HepG2 (cell line): ENCODE results near the gene SRCAP. TPM values are rescaled to one million over a fixed set of nuclear protein-coding genes. Genes with fewer than 3 reads are reported as not detected.

Source experiments
- EP300 ChIP-seq, 3 experiments: sonication (generic) in 1 of 3; formaldehyde crosslinking in 1 of 3; IDR thresholded peaks; 2 replicates each; pipeline versions ENCODE4 v1.5.1 to v1.6.1; 2011 to 2020; ENCODE audit warnings: low read depth in 2 of 3, low read length in 2 of 3, borderline replicate concordance in 1 of 3, improper control_type of control experiment in 1 of 3, mild to moderate bottlenecking in 1 of 3, missing genetic modification reagents in 1 of 3, moderate library complexity in 1 of 3
- ERF ChIP-seq: IDR thresholded peaks from 2 replicates; pipeline ENCODE4 v1.6.1; 2018; ENCODE audit warnings: missing biosample characterization, missing genetic modification reagents
- HMG20A ChIP-seq: IDR thresholded peaks from 2 replicates; pipeline ENCODE4 v1.6.1; 2016; ENCODE audit warnings: borderline replicate concordance
- POGZ ChIP-seq: sonication (generic); formaldehyde crosslinking; IDR thresholded peaks from 2 replicates; pipeline ENCODE4 v1.4.0; 2020; ENCODE audit warnings: mild to moderate bottlenecking, missing genetic modification reagents
- SIN3B ChIP-seq: fragments of 150-350 bp; IDR thresholded peaks from 2 replicates; pipeline ENCODE4 v1.6.1; 2014; ENCODE audit warnings: low read length
- SNAPC2 ChIP-seq: sonication (generic); formaldehyde crosslinking; IDR thresholded peaks from 2 replicates; pipeline ENCODE4 v1.8.1; 2022; ENCODE audit warnings: mild to moderate bottlenecking, missing genetic modification reagents
- ZBTB3 ChIP-seq: sonication (generic); formaldehyde crosslinking; IDR thresholded peaks from 2 replicates; pipeline ENCODE4 v1.4.0; 2020; ENCODE audit warnings: low read depth, mild to moderate bottlenecking, moderate library complexity, missing genetic modification reagents, borderline replicate concordance
- ZFP37 ChIP-seq: sonication (generic); formaldehyde crosslinking; IDR thresholded peaks from 2 replicates; pipeline ENCODE4 v1.4.0; 2020; ENCODE audit warnings: missing genetic modification reagents, borderline replicate concordance
- ZKSCAN1 ChIP-seq: fragments of 150-350 bp; IDR thresholded peaks from 2 replicates; pipeline ENCODE4 v1.6.1; 2014; ENCODE audit warnings: low read length
- ZNF224 ChIP-seq: sonication (generic); formaldehyde crosslinking; IDR thresholded peaks from 2 replicates; pipeline ENCODE4 v1.5.0; 2020; ENCODE audit warnings: mild to moderate bottlenecking, missing genetic modification reagents
- ZNF296 ChIP-seq: sonication (generic); formaldehyde crosslinking; conservative IDR thresholded peaks from 2 replicates; pipeline ENCODE4 v1.5.0; 2020; ENCODE audit warnings: mild to moderate bottlenecking, missing genetic modification reagents
- ZNF3 ChIP-seq: IDR thresholded peaks from 2 replicates; pipeline ENCODE4 v1.7.0; 2017; ENCODE audit warnings: inconsistent platforms
- ZNF44 ChIP-seq: sonication (generic); formaldehyde crosslinking; IDR thresholded peaks from 2 replicates; pipeline ENCODE4 v1.5.1; 2020; ENCODE audit warnings: mild to moderate bottlenecking, missing genetic modification reagents
- ZNF616 ChIP-seq: sonication (generic); formaldehyde crosslinking; IDR thresholded peaks from 2 replicates; pipeline ENCODE4 v1.5.0; 2020; ENCODE audit warnings: low read depth, mild to moderate bottlenecking, missing genetic modification reagents
- ZNF619 ChIP-seq: sonication (generic); formaldehyde crosslinking; IDR thresholded peaks from 2 replicates; pipeline ENCODE4 v1.4.0; 2020; ENCODE audit warnings: mild to moderate bottlenecking, missing genetic modification reagents
- polyA plus RNA-seq, 8 experiments: library from polyadenylated mRNA; depleted of rRNA in 3 of 8; stranded (reverse) in 7 of 8; unstranded in 1 of 8; fragments of >200 nt; fragmentation: Illumina TruSeq in 4 of 8; extraction: Trizol in 4 of 8; gene quantifications; 2 replicates each; pipeline versions ENCODE4 v1.2.1 to v1.2.3, GENCODE V29; 2011 to 2016; ENCODE audit warnings: low read depth in 4 of 8, missing spikeins in 1 of 8, mixed read lengths in 1 of 8; ENCODE audit not compliant: insufficient read depth in 1 of 8
- total RNA-seq, 5 experiments: library from RNA; depleted of rRNA; stranded (reverse); fragments of >200 nt; fragmentation: Illumina TruSeq; extraction: Trizol; gene quantifications; 2 replicates each; pipeline ENCODE4 v1.2.3, GENCODE V29; 2016; ENCODE audit warnings: low read depth in 1 of 5
- TF ChIP-seq, protein P1 (sequence below): sonication (generic); formaldehyde crosslinking; IDR thresholded peaks from 2 replicates; pipeline ENCODE4 v1.5.0; 2020; ENCODE audit warnings: missing genetic modification reagents
- TF ChIP-seq, protein P2 (sequence below): sonication (generic); formaldehyde crosslinking; IDR thresholded peaks from 2 replicates; pipeline ENCODE4 v1.8.0; 2022; ENCODE audit warnings: low read depth, missing genetic modification reagents
- TF ChIP-seq, protein P3 (sequence below), 2 experiments: sonication (generic) in 1 of 2; formaldehyde crosslinking in 1 of 2; IDR thresholded peaks; 2 replicates each; pipeline versions ENCODE4 v1.6.1 to v1.9.0; 2014 to 2022; ENCODE audit warnings: antibody characterized with exemption in 1 of 2, borderline replicate concordance in 1 of 2, inconsistent platforms in 1 of 2, low read depth in 1 of 2, missing genetic modification reagents in 1 of 2
- TF ChIP-seq, protein P4 (sequence below): fragments of 450-650 bp; IDR thresholded peaks from 2 replicates; pipeline ENCODE4 v1.6.1; 2017

Gene SRCAP
- total and polyA plus RNA-seq, 2 of the 13 experiments (the other 11 are each of a cell fraction or from before 2014, with no cell fraction given) = 4.9 to 9.0 TPM

DNA sequence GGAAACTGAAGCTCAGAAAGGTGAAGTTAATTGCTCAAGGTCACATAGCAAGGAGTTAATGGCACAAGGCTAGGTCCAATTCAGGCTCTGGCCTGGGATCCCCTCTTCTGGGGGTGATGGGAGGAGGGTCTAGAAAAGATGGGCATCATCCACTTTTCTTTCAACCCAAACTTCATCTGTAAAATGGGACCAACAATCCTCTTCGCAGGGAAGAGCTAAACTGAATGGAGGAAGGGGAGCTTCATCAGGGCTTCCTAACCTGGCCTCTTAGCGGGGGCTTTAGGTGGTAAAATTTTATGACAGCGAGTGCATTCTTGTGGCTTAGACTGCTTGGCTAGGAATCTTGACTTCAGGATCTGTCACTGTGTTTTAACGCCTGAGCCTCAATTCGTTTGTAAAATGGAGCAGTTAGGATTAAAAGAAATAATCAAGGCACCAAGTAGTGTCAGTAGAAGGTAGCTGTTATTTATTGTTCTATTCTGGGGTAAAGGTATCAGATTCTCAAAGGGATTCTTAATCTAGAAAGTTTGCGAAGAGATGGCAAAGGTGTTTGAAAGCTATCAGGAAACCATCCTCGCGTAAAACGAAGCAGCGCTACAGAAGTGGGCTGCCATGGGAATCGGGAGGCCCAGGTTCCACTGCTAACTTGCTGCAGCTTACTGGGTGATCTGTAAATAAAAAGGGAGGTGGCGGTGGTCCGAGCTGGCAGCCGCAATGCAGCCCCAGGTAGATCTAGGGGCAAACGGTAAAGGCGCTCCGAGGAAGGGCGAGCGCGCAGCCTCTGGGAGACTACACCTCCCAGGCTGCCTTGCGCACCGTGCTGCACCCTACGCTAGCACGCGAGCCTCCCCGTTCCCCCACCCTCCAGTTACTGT lies 1.5 kb upstream of the SRCAP start (continued):
- TF ChIP-seq, protein P1, sequence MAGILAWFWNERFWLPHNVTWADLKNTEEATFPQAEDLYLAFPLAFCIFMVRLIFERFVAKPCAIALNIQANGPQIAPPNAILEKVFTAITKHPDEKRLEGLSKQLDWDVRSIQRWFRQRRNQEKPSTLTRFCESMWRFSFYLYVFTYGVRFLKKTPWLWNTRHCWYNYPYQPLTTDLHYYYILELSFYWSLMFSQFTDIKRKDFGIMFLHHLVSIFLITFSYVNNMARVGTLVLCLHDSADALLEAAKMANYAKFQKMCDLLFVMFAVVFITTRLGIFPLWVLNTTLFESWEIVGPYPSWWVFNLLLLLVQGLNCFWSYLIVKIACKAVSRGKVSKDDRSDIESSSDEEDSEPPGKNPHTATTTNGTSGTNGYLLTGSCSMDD (CRISPR knock-in tag) = no peak
- TF ChIP-seq HMG20A (CRISPR knock-in tag) (no peak), SIN3B (0 out of 2 replicates have a peak, but pooled peaks have one; percentile 62), ZNF44 (no peak), ZFP37 (CRISPR knock-in tag) (no peak), ZNF3 (no peak), ERF (CRISPR knock-in tag) (no peak), SNAPC2 (CRISPR knock-in tag) (no peak), ZNF296 (CRISPR knock-in tag) (no peak), ZNF619 (CRISPR knock-in tag) (peak; percentile 80; the same call in 1 of the 2 replicates), POGZ (peak; percentile 85; the same call in 1 of the 2 replicates), EP300 (IDR thresholded peaks at IDR 0.05; ENCODE audit: low read depth in 2 of 2, low read length in 2 of 2) (no peak), EP300 (CRISPR knock-in tag; IDR thresholded peaks at IDR 0.05; ENCODE audit: borderline replicate concordance) (no peak), ZNF224 (CRISPR knock-in tag) (no peak), ZBTB3 (CRISPR knock-in tag) (no peak), ZNF616 (CRISPR knock-in tag) (peak; percentile 25; the same call in 1 of the 2 replicates), ZKSCAN1 (no peak)
- TF ChIP-seq, protein P2, sequence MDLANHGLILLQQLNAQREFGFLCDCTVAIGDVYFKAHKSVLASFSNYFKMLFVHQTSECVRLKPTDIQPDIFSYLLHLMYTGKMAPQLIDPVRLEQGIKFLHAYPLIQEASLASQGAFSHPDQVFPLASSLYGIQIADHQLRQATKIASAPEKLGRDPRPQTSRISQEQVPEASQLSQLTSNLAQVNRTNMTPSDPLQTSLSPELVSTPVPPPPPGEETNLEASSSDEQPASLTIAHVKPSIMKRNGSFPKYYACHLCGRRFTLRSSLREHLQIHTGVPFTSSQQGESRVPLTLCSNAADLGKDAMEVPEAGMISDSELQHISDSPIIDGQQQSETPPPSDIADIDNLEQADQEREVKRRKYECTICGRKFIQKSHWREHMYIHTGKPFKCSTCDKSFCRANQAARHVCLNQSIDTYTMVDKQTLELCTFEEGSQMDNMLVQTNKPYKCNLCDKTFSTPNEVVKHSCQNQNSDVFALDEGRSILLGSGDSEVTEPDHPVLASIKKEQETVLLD (CRISPR knock-in tag) = no peak; the same call in 1 of the 2 replicates
- TF ChIP-seq, protein P3, sequence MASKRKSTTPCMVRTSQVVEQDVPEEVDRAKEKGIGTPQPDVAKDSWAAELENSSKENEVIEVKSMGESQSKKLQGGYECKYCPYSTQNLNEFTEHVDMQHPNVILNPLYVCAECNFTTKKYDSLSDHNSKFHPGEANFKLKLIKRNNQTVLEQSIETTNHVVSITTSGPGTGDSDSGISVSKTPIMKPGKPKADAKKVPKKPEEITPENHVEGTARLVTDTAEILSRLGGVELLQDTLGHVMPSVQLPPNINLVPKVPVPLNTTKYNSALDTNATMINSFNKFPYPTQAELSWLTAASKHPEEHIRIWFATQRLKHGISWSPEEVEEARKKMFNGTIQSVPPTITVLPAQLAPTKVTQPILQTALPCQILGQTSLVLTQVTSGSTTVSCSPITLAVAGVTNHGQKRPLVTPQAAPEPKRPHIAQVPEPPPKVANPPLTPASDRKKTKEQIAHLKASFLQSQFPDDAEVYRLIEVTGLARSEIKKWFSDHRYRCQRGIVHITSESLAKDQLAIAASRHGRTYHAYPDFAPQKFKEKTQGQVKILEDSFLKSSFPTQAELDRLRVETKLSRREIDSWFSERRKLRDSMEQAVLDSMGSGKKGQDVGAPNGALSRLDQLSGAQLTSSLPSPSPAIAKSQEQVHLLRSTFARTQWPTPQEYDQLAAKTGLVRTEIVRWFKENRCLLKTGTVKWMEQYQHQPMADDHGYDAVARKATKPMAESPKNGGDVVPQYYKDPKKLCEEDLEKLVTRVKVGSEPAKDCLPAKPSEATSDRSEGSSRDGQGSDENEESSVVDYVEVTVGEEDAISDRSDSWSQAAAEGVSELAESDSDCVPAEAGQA (IDR thresholded peaks at IDR 0.05; ENCODE audit: low read depth) = no peak
- TF ChIP-seq, protein P3 (CRISPR knock-in tag; IDR thresholded peaks at IDR 0.05; ENCODE audit: borderline replicate concordance) = no peak
- TF ChIP-seq, protein P4, sequence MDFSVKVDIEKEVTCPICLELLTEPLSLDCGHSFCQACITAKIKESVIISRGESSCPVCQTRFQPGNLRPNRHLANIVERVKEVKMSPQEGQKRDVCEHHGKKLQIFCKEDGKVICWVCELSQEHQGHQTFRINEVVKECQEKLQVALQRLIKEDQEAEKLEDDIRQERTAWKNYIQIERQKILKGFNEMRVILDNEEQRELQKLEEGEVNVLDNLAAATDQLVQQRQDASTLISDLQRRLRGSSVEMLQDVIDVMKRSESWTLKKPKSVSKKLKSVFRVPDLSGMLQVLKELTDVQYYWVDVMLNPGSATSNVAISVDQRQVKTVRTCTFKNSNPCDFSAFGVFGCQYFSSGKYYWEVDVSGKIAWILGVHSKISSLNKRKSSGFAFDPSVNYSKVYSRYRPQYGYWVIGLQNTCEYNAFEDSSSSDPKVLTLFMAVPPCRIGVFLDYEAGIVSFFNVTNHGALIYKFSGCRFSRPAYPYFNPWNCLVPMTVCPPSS = no peak
